GM21619 (cell line): Measurements from ENCODE around the gene FEM1C.

ENCODE experiments used
- ATAC-seq: cut with Tn5 transposase; IDR thresholded peaks from one replicate; pipeline ENCODE4 v1.9.1; 2021; ENCODE audit not compliant: unreplicated experiment

The FEM1C gene

GRCh38 chr5:115544436-115545350 lies at the start of gene FEM1C:
Gene FEM1C, minus strand, starts transcription at chr5:115544775. Its CDS starts 1,282 bp downstream, at chr5:115543493.
- peak; percentile 97 for ATAC-seq

GRCh38 chr5:115589043-115589442 lies 44.5 kb upstream of the FEM1C start:
- ATAC-seq = no peak

GRCh38 chr5:115588640-115589039 lies 44.1 kb upstream of the FEM1C start:
- no peak for ATAC-seq

GRCh38 chr5:115586525-115587146 lies 42.1 kb upstream of the FEM1C start:
- no peak for ATAC-seq

GRCh38 chr5:115585265-115585664 lies 40.7 kb upstream of the FEM1C start:
- no peak for ATAC-seq

GRCh38 chr5:115584501-115584900 lies 39.9 kb upstream of the FEM1C start:
- no peak for ATAC-seq

GRCh38 chr5:115583474-115583873 lies 38.9 kb upstream of the FEM1C start:
- no peak for ATAC-seq

GRCh38 chr5:115580941-115581340 lies 36.4 kb upstream of the FEM1C start:
- ATAC-seq = no peak

GRCh38 chr5:115579747-115580173 lies 35.2 kb upstream of the FEM1C start:
- ATAC-seq = peak; percentile 69

- no peak for ATAC-seq
These were observed 34.6 kb upstream of the FEM1C start for GRCh38 chr5:115579216-115579615.

GRCh38 chr5:115578657-115579056 lies 34.1 kb upstream of the FEM1C start:
- ATAC-seq = peak; percentile 54

GRCh38 chr5:115577741-115578140 lies 33.2 kb upstream of the FEM1C start:
- ATAC-seq = no peak

GRCh38 chr5:115577329-115577728 lies 32.8 kb upstream of the FEM1C start:
- ATAC-seq = no peak

GRCh38 chr5:115575167-115576070 lies 30.8 kb upstream of the FEM1C start:
- no peak for ATAC-seq

GRCh38 chr5:115573133-115573532 lies 28.6 kb upstream of the FEM1C start:
- ATAC-seq = no peak

GRCh38 chr5:115571441-115571878 lies 26.9 kb upstream of the FEM1C start:
- ATAC-seq = no peak

- ATAC-seq = no peak
These were observed 24.1 kb upstream of the FEM1C start for GRCh38 chr5:115568668-115569067.

GRCh38 chr5:115565233-115565632 lies 20.7 kb upstream of the FEM1C start:
- ATAC-seq = no peak

GRCh38 chr5:115561176-115561575 lies 16.6 kb upstream of the FEM1C start:
- no peak for ATAC-seq

- ATAC-seq = no peak
These were observed 14.9 kb upstream of the FEM1C start for GRCh38 chr5:115559524-115559923.

- ATAC-seq = no peak
These were observed 13.9 kb upstream of the FEM1C start for GRCh38 chr5:115558388-115558956.
